ENCODE measurements around the gene TENM4. TPM values are rescaled to one million over a fixed set of nuclear protein-coding genes. Genes with fewer than 3 reads are reported as not detected.

TENM4 gene
- total and polyA plus RNA-seq, 2 of the 8 experiments (the other 6 are each of a cell fraction or from before 2014, with no cell fraction given), result 3.5 to 7.2 TPM

DNA sequence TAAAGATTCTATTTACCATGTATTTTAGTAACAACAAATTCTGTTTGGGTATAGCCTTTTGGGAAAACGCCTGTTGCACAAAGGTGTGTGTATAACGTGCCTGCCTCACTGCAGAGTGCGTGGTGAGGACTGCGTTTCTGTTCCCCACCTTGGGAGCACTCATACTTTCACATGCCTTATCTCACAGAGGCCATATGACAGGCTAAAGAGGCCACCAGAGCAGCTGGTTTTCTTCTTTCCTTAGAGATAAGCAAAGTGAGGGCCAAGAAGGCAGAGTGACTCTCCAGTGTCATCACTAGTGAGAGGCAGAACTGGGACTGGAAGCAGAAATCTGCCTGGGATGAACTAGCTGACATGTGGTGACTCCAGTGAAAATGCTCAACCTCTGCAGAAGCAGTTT, 497.0 kb downstream of the TENM4 start:
- Histone ChIP-seq H3K4me1 (replicated peaks in 1 of 4; ENCODE audit: control insufficient read depth in 3 of 4, insufficient read depth in 4 of 4, low read length in 3 of 4) (peaks cover 7 to 20% (median 14%) of the 10 kb centered on the region in 4 experiments), H3K4ac (replicated peaks; ENCODE audit: insufficient read length, low read depth, low read length) (no peak overlapping the region), H3K79me1 (ENCODE audit: low read depth, low read length) (no peaks in the 10 kb centered on the region), H2BK5ac (ENCODE audit: low read depth, low read length) (no peak overlapping the region), H3K4me2 (ENCODE audit: insufficient read depth in 1 of 2, low read depth in 2 of 2, low read length in 2 of 2) (no peak overlapping the region), H3K23me2 (ENCODE audit: low read depth, low read length) (no peaks in the 10 kb centered on the region), H2BK20ac (ENCODE audit: low read length) (no peak overlapping the region), H3K14ac (ENCODE audit: insufficient read length) (no peak overlapping the region), H3K4me3 (ENCODE audit: extremely low read depth in 1 of 4, insufficient read depth in 2 of 4, low read depth in 3 of 4, low read length in 4 of 4) (no peak overlapping the region), H3K27me3 (replicated peaks in 1 of 4; ENCODE audit: control insufficient read depth in 3 of 4, extremely low read depth in 1 of 4, insufficient read depth in 3 of 4, low read length in 3 of 4) (no peaks in the 10 kb centered on the region; a peak in 2 of 7 replicates), H4K20me1 (replicated peaks in 1 of 2; ENCODE audit: control insufficient read depth in 1 of 2, insufficient read depth in 2 of 2, low read length in 2 of 2) (no peaks in the 10 kb centered on the region), H3K79me2 (ENCODE audit: control insufficient read depth in 1 of 2, insufficient read depth in 2 of 2, low read length in 2 of 2) (no peaks in the 10 kb centered on the region), H3K18ac (ENCODE audit: extremely low read depth, low read length) (no peak overlapping the region), H3K9ac (replicated peaks in 1 of 4; ENCODE audit: extremely low read depth in 1 of 4, low read depth in 3 of 4, low read length in 3 of 4) (no peak overlapping the region), H3K23ac (ENCODE audit: insufficient read length) (no peak overlapping the region), H3K9me3 (ENCODE audit: insufficient read depth in 2 of 2, low read depth in 1 of 2, low read length in 1 of 2) (no peaks in the 10 kb centered on the region), H2AK5ac (ENCODE audit: low read depth, low read length) (no peak overlapping the region), H2AFZ (ENCODE audit: low read length) (no peak overlapping the region), H3K56ac (replicated peaks; ENCODE audit: insufficient read length, low read depth, low read length) (no peak overlapping the region), H4K8ac (ENCODE audit: extremely low read depth, insufficient read depth, low read length) (no peak overlapping the region), H3K27ac (ENCODE audit: low read depth, low read length) (no peak overlapping the region), H2BK12ac (ENCODE audit: low read depth, low read length) (no peak overlapping the region), H4K5ac (ENCODE audit: insufficient read length, low read depth, low read length) (no peak overlapping the region), H2BK15ac (ENCODE audit: low read length) (no peak overlapping the region), H2BK120ac (replicated peaks; ENCODE audit: low read depth, low read length) (no peak overlapping the region), H3K36me3 (ENCODE audit: control insufficient read depth in 2 of 4, insufficient read depth in 4 of 4, low read length in 3 of 4) (no peaks in the 10 kb centered on the region; a peak in 1 of 8 replicates), H4K91ac (replicated peaks; ENCODE audit: insufficient read length, low read length) (no peak overlapping the region)
- DNase-seq (ENCODE audit: low read depth in 1 of 2, low spot score in 2 of 2), result no peak
- TF ChIP-seq JUN (IDR thresholded peaks at IDR 0.05; ENCODE audit: low read depth, low read length) (no peak), TCF12 (IDR thresholded peaks at IDR 0.05; ENCODE audit: low read depth, low read length) (no peak), TEAD4 (IDR thresholded peaks at IDR 0.05; ENCODE audit: low read depth, low read length) (no peak), HDAC6 (IDR thresholded peaks at IDR 0.05; ENCODE audit: low read depth, low read length) (no peak), CEBPB (IDR thresholded peaks at IDR 0.05; ENCODE audit: low read depth, low read length) (no peak), CBX5 (IDR thresholded peaks at IDR 0.05; ENCODE audit: low read depth, low read length) (no peak), SIRT6 (IDR thresholded peaks at IDR 0.05; ENCODE audit: low read length) (no peak), SP4 (IDR thresholded peaks at IDR 0.05; ENCODE audit: low read length) (no peak), CHD2 (IDR thresholded peaks at IDR 0.05; ENCODE audit: low read length) (no peak), CREB1 (IDR thresholded peaks at IDR 0.05) (no peak), RFX5 (IDR thresholded peaks at IDR 0.05; ENCODE audit: borderline replicate concordance, low read depth, low read length) (no peak)
- TF ChIP-seq, protein P1, sequence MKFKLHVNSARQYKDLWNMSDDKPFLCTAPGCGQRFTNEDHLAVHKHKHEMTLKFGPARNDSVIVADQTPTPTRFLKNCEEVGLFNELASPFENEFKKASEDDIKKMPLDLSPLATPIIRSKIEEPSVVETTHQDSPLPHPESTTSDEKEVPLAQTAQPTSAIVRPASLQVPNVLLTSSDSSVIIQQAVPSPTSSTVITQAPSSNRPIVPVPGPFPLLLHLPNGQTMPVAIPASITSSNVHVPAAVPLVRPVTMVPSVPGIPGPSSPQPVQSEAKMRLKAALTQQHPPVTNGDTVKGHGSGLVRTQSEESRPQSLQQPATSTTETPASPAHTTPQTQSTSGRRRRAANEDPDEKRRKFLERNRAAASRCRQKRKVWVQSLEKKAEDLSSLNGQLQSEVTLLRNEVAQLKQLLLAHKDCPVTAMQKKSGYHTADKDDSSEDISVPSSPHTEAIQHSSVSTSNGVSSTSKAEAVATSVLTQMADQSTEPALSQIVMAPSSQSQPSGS (IDR thresholded peaks at IDR 0.05; ENCODE audit: low read length), result no peak
- ChIA-PET CTCF (ENCODE audit: partially characterized antibody) (interaction anchor here (0.6 to 1.4 kb wide), 6 partner anchors 35 to 300 kb away, joined by 3 to 8 read pairs (median 3); no protein-coding TSS in a partner anchor), POLR2A (ENCODE audit: partially characterized antibody) (interaction anchor here (0.6 kb wide), 1 partner anchor 43 kb away, joined by 3 read pairs; no protein-coding TSS in a partner anchor)
- no peak for FAIRE-seq
- 94% methylated on average over 4 of the region's 4 CpGs; no CpG with 5 or more reads in 1 of the 2 experiments for WGBS, 2 experiments (ENCODE audit: extremely low coverage in 1 of 2, insufficient coverage in 1 of 2, insufficient read length in 1 of 2, insufficient replicate concordance in 2 of 2, low coverage in 1 of 2, low lambda C conversion rate in 2 of 2, missing lambda C conversion rate in 1 of 2)
